ENCODE data around the gene TXNL4A. TPM values are rescaled to one million over a fixed set of nuclear protein-coding genes. Genes with fewer than 3 reads are reported as not detected.

The TXNL4A gene
- total and polyA plus RNA-seq, 9 donors = 9.4 to 57.1 (median 42.3) TPM

GRCh38 chr18:79921984-79922965 lies 66.1 kb downstream of the TXNL4A start:
- TF ChIP-seq POLR2A (IDR thresholded peaks at IDR 0.05) (no peak), CTCF (IDR thresholded peaks at IDR 0.05) (no peak), EP300 (IDR thresholded peaks at IDR 0.05) (no peak)
- Histone ChIP-seq H3K9me3 (no peaks in the 10 kb centered on the region), H3K27ac (no peak overlapping the region), H3K27me3 (no peaks in the 10 kb centered on the region), H3K36me3 (no peaks in the 10 kb centered on the region), H3K4me1 (ENCODE audit: insufficient read depth) (peaks cover 13% of the 10 kb centered on the region), H3K4me3 (no peak overlapping the region)
- peak; percentile 4 to 23 (median 11) for DNase-seq
- intact Hi-C loops (cut with DNase I) = loop anchor here in 1 of 4 donors (10.0 kb wide), 1 partner anchor 113 kb away; the partner anchor contains the start of gene RBFA
- 96 to 97% (median 96%) methylated on average over 24 of the region's 24 CpGs for WGBS, 3 donors

Other genes with a start within 250 kb of the TXNL4A start
- gene KCNG2, start 190.6 kb downstream of the TXNL4A start, total RNA-seq = under 1 TPM in 5 of 7 donors, not detected in 2; 0.17 to 0.80 (median 0.23) TPM
- gene KCNG2, start 190.6 kb downstream of the TXNL4A start, polyA plus RNA-seq = under 1 TPM in 1 of 2 donors, not detected in 1; 0.10 TPM
- gene SLC66A2, start 36.9 kb downstream of the TXNL4A start, total RNA-seq = 10 to 100 TPM; 16.3 to 31.1 (median 27.0) TPM
- 10 to 100 TPM in 1 of 2 donors, 1 to 10 TPM in 1; 2.1 to 27.8 TPM for gene SLC66A2, start 36.9 kb downstream of the TXNL4A start, polyA plus RNA-seq
- 10 to 100 TPM in 6 of 7 donors, 1 to 10 TPM in 1; 7.6 to 26.2 (median 12.3) TPM for gene HSBP1L1, start 23.9 kb downstream of the TXNL4A start, total RNA-seq
- gene HSBP1L1, start 23.9 kb downstream of the TXNL4A start, polyA plus RNA-seq = 10 to 100 TPM; 11.4 to 15.9 TPM
- 10 to 100 TPM; 13.7 to 31.9 (median 18.2) TPM for gene RBFA, start 45.9 kb upstream of the TXNL4A start, total RNA-seq
- gene RBFA, start 45.9 kb upstream of the TXNL4A start, polyA plus RNA-seq = 10 to 100 TPM; 14.7 to 16.9 TPM
- 10 to 100 TPM; 11.5 to 24.6 (median 17.0) TPM for gene ADNP2, start 120.7 kb upstream of the TXNL4A start, total RNA-seq
- 10 to 100 TPM in 1 of 2 donors, 1 to 10 TPM in 1; 6.7 to 16.7 TPM for gene ADNP2, start 120.7 kb upstream of the TXNL4A start, polyA plus RNA-seq

All from ovary (tissue), 9 donors.